ENCODE data around the gene ZCCHC8.
A peak's percentile ranks its signal among the peaks of the same experiment; 100 is the strongest.
"Not testable (repeated sequence)": the region's sequence is repeated elsewhere in the genome, so short reads cannot be mapped to it uniquely, and the experiment has no call there.

The ZCCHC8 gene

GRCh38 chr12:122500685-122501488 lies at the start of gene ZCCHC8:
Gene ZCCHC8 (minus strand): TSS chr12:122500932. CDS start chr12:122500840, 92 bp downstream.
- DNase-seq, result peak; percentile 97 to 98

- DNase-seq, result no peak
Measured at GRCh38 chr12:122547330-122547729, 46.6 kb upstream of the ZCCHC8 start.

- no peak for DNase-seq
Measured at GRCh38 chr12:122545855-122546254, 45.1 kb upstream of the ZCCHC8 start.

- no peak for DNase-seq
Measured at GRCh38 chr12:122544537-122544936, 43.8 kb upstream of the ZCCHC8 start.

- DNase-seq, result no peak
Measured at GRCh38 chr12:122538496-122538895, 37.8 kb upstream of the ZCCHC8 start.

GRCh38 chr12:122537021-122537420 lies 36.3 kb upstream of the ZCCHC8 start:
- peak in 1 of 2 experiments; percentile 16 for DNase-seq

GRCh38 chr12:122533856-122534255 lies 33.1 kb upstream of the ZCCHC8 start:
- DNase-seq, result no peak

- DNase-seq, result no peak
Measured at GRCh38 chr12:122528992-122529391, 28.3 kb upstream of the ZCCHC8 start.

GRCh38 chr12:122528582-122528981 lies 27.9 kb upstream of the ZCCHC8 start:
- no peak for DNase-seq

- DNase-seq, result peak in 1 of 2 experiments; percentile 61
Measured at GRCh38 chr12:122527478-122527944, 26.8 kb upstream of the ZCCHC8 start.

GRCh38 chr12:122526683-122527477 lies 26.1 kb upstream of the ZCCHC8 start, which contains the start of the genes KNTC1 and RSRC2:
Gene KNTC1 (plus strand): TSS chr12:122527249. CDS start chr12:122530064, 2,815 bp downstream.
Gene RSRC2 (minus strand): TSS chr12:122526936. CDS start chr12:122526853, 83 bp downstream.
- DNase-seq, result peak; percentile 99 to 100

GRCh38 chr12:122523846-122524718 lies 23.4 kb upstream of the ZCCHC8 start:
- no peak for DNase-seq

- no peak for DNase-seq
Measured at GRCh38 chr12:122523280-122523679, 22.5 kb upstream of the ZCCHC8 start.

- DNase-seq, result no peak
Measured at GRCh38 chr12:122520676-122521075, 19.9 kb upstream of the ZCCHC8 start.

- DNase-seq, result no peak
Measured at GRCh38 chr12:122519418-122519817, 18.7 kb upstream of the ZCCHC8 start.

GRCh38 chr12:122518908-122519307 lies 18.2 kb upstream of the ZCCHC8 start:
- no peak for DNase-seq

GRCh38 chr12:122517877-122518276 lies 17.1 kb upstream of the ZCCHC8 start:
- peak in 1 of 2 experiments; percentile 22 for DNase-seq

- DNase-seq, result no peak
Measured at GRCh38 chr12:122516544-122517361, 16.0 kb upstream of the ZCCHC8 start.

GRCh38 chr12:122515275-122515674 lies 14.5 kb upstream of the ZCCHC8 start:
- no peak for DNase-seq

GRCh38 chr12:122513660-122514059 lies 12.9 kb upstream of the ZCCHC8 start:
- DNase-seq, result no peak

GRCh38 chr12:122513028-122513427 lies 12.3 kb upstream of the ZCCHC8 start:
- not testable (repeated sequence) for DNase-seq

- no peak for DNase-seq
Measured at GRCh38 chr12:122508163-122508562, 7.4 kb upstream of the ZCCHC8 start.

All from SW 1271 (cell line).